K562 (cell line): ENCODE data around the gene TBC1D10A. TPM values are rescaled to one million over a fixed set of nuclear protein-coding genes. Genes with fewer than 3 reads are reported as not detected.

ENCODE experiments used
- ARID2 ChIP-seq: fragments of 450-650 bp; IDR thresholded peaks from 2 replicates; pipeline ENCODE4 v1.6.1; 2017; ENCODE audit warnings: antibody characterized with exemption, mild to moderate bottlenecking
- CC2D1A ChIP-seq: fragments of 450-650 bp; IDR thresholded peaks from 2 replicates; pipeline ENCODE4 v1.6.1; 2017; ENCODE audit warnings: mild to moderate bottlenecking
- CXXC5 ChIP-seq: fragments of 250-450 bp; sonication (Bioruptor Pico); IDR thresholded peaks from 2 replicates; pipeline ENCODE4 v1.8.0; 2022; ENCODE audit warnings: inconsistent platforms, mild to moderate bottlenecking, moderate library complexity
- ZNF766 ChIP-seq: fragments of 200-800 bp; sonication (Bioruptor generic); conservative IDR thresholded peaks from 2 replicates; pipeline ENCODE4 v1.6.1; 2016; ENCODE audit warnings: missing genetic modification characterization, missing compliant biosample characterization
- ZNF77 ChIP-seq: fragments of 250-450 bp; sonication (Bioruptor Pico); IDR thresholded peaks from 2 replicates; pipeline ENCODE4 v1.5.0; 2020
- polyA plus RNA-seq, 8 experiments: library from polyadenylated mRNA; depleted of rRNA in 4 of 8; stranded (reverse) in 5 of 8; unstranded in 3 of 8; fragments of >200 nt; fragmentation: Nextera tagmentation in 2 of 8; fragmentation: Illumina TruSeq in 1 of 8; extraction: Ambion mirVana in 2 of 8; extraction: Trizol in 1 of 8; gene quantifications; 2 replicates each; pipeline versions ENCODE4 v1.2.1 to v1.2.3, GENCODE V29; 2011 to 2014; ENCODE audit warnings: inconsistent platforms in 1 of 8, missing spikeins in 1 of 8
- total RNA-seq, 7 experiments: library from RNA; depleted of rRNA in 6 of 7; stranded (reverse); fragments of >200 nt in 6 of 7; fragmentation: Illumina TruSeq in 2 of 7; extraction: Trizol in 2 of 7; gene quantifications; 2 replicates each; pipeline versions ENCODE4 v1.2.1 to v1.2.3, GENCODE V29; 2011 to 2021; ENCODE audit warnings: low replicate concordance in 1 of 7
- TF ChIP-seq, protein P1 (sequence below): IDR thresholded peaks from 2 replicates; pipeline ENCODE4 v1.6.1; 2011; ENCODE audit warnings: borderline replicate concordance, low read depth, mild to moderate bottlenecking, moderate library complexity, low read length; ENCODE audit not compliant: insufficient read depth, poor library complexity, severe bottlenecking
- TF ChIP-seq, protein P2 (sequence below): fragments of 450-650 bp; IDR thresholded peaks from 2 replicates; pipeline ENCODE4 v1.6.1; 2016; ENCODE audit warnings: borderline replicate concordance
- TF ChIP-seq, protein P3 (sequence below), 2 experiments: fragments of 450-650 bp; conservative IDR thresholded peaks; 2 replicates each; pipeline ENCODE4 v1.6.1; 2017; ENCODE audit warnings: mild to moderate bottlenecking in 2 of 2, moderate library complexity in 2 of 2
- TF ChIP-seq, protein P4 (sequence below): sonication (generic); formaldehyde crosslinking; IDR thresholded peaks from 2 replicates; pipeline ENCODE4 v1.8.1; 2023; ENCODE audit warnings: mild to moderate bottlenecking, missing genetic modification reagents

The TBC1D10A gene
- total and polyA plus RNA-seq, 9 of the 15 experiments (the other 6 are each of a cell fraction or from before 2014, with no cell fraction given) = 0.13 to 10.4 (median 4.6) TPM

DNA sequence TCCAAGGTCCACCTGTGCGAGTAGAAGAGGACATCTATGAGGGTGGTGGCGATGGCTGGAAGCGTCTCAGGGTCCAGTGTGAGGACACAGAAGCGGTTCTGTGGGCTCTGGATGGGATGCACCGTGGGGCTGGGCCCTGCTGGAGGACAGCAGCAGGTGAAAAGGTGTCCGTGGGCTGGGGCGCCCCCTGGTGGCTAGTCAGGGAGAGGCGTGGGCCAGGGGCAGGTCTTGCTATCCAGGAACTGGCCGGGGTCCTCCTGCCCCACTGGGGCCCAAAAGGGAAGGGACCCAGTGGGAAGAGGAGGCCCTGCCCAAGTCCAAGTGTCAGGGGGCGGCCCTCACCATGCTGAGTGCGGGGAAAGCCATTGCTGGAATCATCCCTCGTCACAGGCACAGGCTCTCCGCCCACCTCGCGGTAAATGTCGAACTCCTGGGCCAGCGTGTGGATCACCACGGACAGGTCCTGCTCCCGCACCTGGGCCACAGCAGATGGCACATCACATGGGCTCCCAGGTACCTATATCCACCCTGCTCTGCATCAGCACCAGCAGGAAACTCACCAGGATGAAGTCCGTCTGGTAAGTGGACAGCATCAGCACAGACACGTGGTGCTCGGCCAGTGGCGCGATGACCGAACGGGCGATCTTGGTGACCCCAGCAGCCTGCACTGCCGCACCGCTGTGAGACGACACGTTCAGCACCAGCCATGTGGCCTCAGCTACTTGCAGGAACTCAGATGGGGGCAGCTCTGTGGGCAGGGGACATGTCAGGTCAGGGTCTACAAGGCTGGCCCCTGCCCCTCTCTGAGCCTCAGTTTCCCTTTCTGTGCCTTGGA lies 39.7 kb downstream of the TBC1D10A start (continued):
- no peak for TF ChIP-seq ZNF766 (CRISPR knock-in tag)
- TF ChIP-seq ZNF77 (CRISPR knock-in tag) = no peak
- no peak for TF ChIP-seq CXXC5
- TF ChIP-seq, protein P1, sequence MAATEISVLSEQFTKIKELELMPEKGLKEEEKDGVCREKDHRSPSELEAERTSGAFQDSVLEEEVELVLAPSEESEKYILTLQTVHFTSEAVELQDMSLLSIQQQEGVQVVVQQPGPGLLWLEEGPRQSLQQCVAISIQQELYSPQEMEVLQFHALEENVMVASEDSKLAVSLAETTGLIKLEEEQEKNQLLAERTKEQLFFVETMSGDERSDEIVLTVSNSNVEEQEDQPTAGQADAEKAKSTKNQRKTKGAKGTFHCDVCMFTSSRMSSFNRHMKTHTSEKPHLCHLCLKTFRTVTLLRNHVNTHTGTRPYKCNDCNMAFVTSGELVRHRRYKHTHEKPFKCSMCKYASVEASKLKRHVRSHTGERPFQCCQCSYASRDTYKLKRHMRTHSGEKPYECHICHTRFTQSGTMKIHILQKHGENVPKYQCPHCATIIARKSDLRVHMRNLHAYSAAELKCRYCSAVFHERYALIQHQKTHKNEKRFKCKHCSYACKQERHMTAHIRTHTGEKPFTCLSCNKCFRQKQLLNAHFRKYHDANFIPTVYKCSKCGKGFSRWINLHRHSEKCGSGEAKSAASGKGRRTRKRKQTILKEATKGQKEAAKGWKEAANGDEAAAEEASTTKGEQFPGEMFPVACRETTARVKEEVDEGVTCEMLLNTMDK = peak; percentile 53
- TF ChIP-seq, protein P2, sequence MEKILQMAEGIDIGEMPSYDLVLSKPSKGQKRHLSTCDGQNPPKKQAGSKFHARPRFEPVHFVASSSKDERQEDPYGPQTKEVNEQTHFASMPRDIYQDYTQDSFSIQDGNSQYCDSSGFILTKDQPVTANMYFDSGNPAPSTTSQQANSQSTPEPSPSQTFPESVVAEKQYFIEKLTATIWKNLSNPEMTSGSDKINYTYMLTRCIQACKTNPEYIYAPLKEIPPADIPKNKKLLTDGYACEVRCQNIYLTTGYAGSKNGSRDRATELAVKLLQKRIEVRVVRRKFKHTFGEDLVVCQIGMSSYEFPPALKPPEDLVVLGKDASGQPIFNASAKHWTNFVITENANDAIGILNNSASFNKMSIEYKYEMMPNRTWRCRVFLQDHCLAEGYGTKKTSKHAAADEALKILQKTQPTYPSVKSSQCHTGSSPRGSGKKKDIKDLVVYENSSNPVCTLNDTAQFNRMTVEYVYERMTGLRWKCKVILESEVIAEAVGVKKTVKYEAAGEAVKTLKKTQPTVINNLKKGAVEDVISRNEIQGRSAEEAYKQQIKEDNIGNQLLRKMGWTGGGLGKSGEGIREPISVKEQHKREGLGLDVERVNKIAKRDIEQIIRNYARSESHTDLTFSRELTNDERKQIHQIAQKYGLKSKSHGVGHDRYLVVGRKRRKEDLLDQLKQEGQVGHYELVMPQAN = no peak
- peak; percentile 21; the same call in 1 of the 2 replicates for TF ChIP-seq ARID2
- TF ChIP-seq, protein P3, sequence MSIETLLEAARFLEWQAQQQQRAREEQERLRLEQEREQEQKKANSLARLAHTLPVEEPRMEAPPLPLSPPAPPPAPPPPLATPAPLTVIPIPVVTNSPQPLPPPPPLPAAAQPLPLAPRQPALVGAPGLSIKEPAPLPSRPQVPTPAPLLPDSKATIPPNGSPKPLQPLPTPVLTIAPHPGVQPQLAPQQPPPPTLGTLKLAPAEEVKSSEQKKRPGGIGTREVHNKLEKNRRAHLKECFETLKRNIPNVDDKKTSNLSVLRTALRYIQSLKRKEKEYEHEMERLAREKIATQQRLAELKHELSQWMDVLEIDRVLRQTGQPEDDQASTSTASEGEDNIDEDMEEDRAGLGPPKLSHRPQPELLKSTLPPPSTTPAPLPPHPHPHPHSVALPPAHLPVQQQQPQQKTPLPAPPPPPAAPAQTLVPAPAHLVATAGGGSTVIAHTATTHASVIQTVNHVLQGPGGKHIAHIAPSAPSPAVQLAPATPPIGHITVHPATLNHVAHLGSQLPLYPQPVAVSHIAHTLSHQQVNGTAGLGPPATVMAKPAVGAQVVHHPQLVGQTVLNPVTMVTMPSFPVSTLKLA (conservative IDR thresholded peaks at IDR 0.05) = peak; percentile 48 to 66; a peak in 1 of 4 replicates
- TF ChIP-seq, protein P4, sequence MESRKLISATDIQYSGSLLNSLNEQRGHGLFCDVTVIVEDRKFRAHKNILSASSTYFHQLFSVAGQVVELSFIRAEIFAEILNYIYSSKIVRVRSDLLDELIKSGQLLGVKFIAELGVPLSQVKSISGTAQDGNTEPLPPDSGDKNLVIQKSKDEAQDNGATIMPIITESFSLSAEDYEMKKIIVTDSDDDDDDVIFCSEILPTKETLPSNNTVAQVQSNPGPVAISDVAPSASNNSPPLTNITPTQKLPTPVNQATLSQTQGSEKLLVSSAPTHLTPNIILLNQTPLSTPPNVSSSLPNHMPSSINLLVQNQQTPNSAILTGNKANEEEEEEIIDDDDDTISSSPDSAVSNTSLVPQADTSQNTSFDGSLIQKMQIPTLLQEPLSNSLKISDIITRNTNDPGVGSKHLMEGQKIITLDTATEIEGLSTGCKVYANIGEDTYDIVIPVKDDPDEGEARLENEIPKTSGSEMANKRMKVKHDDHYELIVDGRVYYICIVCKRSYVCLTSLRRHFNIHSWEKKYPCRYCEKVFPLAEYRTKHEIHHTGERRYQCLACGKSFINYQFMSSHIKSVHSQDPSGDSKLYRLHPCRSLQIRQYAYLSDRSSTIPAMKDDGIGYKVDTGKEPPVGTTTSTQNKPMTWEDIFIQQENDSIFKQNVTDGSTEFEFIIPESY = peak; percentile 93
- TF ChIP-seq CC2D1A = peak; percentile 39; the same call in 1 of the 2 replicates
